ENCODE data around the gene PIGH.

DNA sequence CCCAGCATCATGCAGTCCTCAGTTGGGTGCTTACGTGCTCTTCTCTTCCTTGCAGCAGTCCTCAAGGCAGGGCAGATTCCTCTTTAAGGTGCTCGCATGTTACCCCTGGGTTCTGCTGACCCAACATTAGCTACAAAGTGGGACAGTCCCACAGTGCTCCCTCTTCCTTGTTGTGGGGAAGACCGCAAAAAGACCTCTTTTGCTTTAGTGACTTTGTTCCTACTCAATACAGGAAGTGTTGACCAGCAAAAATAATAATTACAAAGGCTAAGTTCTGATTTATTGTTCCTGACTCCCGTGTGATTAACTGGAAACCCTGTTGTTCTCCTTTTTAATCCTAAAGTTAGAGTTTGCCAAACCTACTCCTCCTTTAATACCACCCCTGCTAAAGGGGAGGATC lies 13.7 kb downstream of the PIGH start:
- TF ChIP-seq POLR2A (IDR thresholded peaks at IDR 0.05; ENCODE audit: low read depth, low read length) = no peak
- no peak for TF ChIP-seq TAF1 (IDR thresholded peaks at IDR 0.05; ENCODE audit: low read depth, low read length)
- no peak for TF ChIP-seq POLR2AphosphoS5 (IDR thresholded peaks at IDR 0.05; ENCODE audit: low read depth, low read length)
- no peak for TF ChIP-seq PAX5 (IDR thresholded peaks at IDR 0.05; ENCODE audit: insufficient read depth, low read length, severe bottlenecking)
- TF ChIP-seq POU2F2 (IDR thresholded peaks at IDR 0.05; ENCODE audit: low read depth, low read length) = no peak
